Transverse colon (tissue), 4 donors: ENCODE data around the gene XYLT1.

Experiments
- CTCF ChIP-seq, 5 experiments: fragments of 200-600 bp in 3 of 5; fragments of 450-650 bp in 2 of 5; sonication (generic) in 3 of 5; IDR thresholded peaks; 1 replicate in 2 of 5; 2 replicates in 3 of 5; pipeline ENCODE4 v1.5.1; 2016 to 2017; ENCODE audit warnings: antibody characterized with exemption in 5 of 5, inconsistent platforms in 3 of 5, mild to moderate bottlenecking in 2 of 5, moderate library complexity in 1 of 5
- POLR2AphosphoS5 ChIP-seq, 3 donors: sonication (generic); formaldehyde crosslinking; IDR thresholded peaks; one replicate each; pipeline ENCODE4 v1.6.1; 2016; ENCODE audit warnings: antibody characterized with exemption in 3 of 3

- TF ChIP-seq CTCF (IDR thresholded peaks at IDR 0.05) = no peak
- no peak for TF ChIP-seq POLR2AphosphoS5 (IDR thresholded peaks at IDR 0.05)
Observed at GRCh38 chr16:17289674-17290635, 180.8 kb downstream of the XYLT1 start.
